Measurements from ENCODE around the gene OSER1.

The OSER1 gene

GRCh38 chr20:44186674-44187053, 23.9 kb downstream of the OSER1 start:
- peak overlapping the region; percentile 54 for H3K4me2 ChIP-seq (ENCODE audit: low read length)
- TF ChIP-seq CTCF (IDR thresholded peaks at IDR 0.05) = no peak

GRCh38 chr20:44186201-44186600, 24.4 kb downstream of the OSER1 start:
- H3K27ac ChIP-seq = no peak overlapping the region

More at GRCh38 chr20:44186674-44187053, 23.9 kb downstream of the OSER1 start:
- Histone ChIP-seq H3K79me2 (no peaks in the 10 kb centered on the region), H3K27ac (no peak overlapping the region), H3K4me1 (peaks cover 5% of the 10 kb centered on the region), H3K36me3 (ENCODE audit: control insufficient read depth, insufficient read depth, low read length) (no peaks in the 10 kb centered on the region), H3K27me3 (ENCODE audit: control insufficient read depth, insufficient read depth, low read length) (no peaks in the 10 kb centered on the region), H2AFZ (peak overlapping the region; percentile 35), H3K9ac (no peak overlapping the region), H3K9me3 (ENCODE audit: control insufficient read depth, low read length) (no peaks in the 10 kb centered on the region), H3K4me3 (ENCODE audit: low read depth, low read length) (peak overlapping the region; percentile 33)

GRCh38 chr20:44185574-44185973, 25.0 kb downstream of the OSER1 start:
- Histone ChIP-seq H3K27ac (no peak overlapping the region), H3K9ac (no peak overlapping the region), H2AFZ (no peak overlapping the region), H3K36me3 (ENCODE audit: control insufficient read depth, insufficient read depth, low read length) (no peaks in the 10 kb centered on the region), H3K4me1 (peaks cover 5% of the 10 kb centered on the region), H3K4me3 (ENCODE audit: low read depth, low read length) (no peak overlapping the region), H3K27me3 (ENCODE audit: control insufficient read depth, insufficient read depth, low read length) (no peaks in the 10 kb centered on the region), H3K9me3 (ENCODE audit: control insufficient read depth, low read length) (no peaks in the 10 kb centered on the region), H3K79me2 (no peaks in the 10 kb centered on the region), H3K4me2 (ENCODE audit: low read length) (no peak overlapping the region)
- no peak for TF ChIP-seq CTCF (IDR thresholded peaks at IDR 0.05)

More at GRCh38 chr20:44186201-44186600, 24.4 kb downstream of the OSER1 start:
- Histone ChIP-seq H3K36me3 (ENCODE audit: control insufficient read depth, insufficient read depth, low read length) (no peaks in the 10 kb centered on the region), H3K4me3 (ENCODE audit: low read depth, low read length) (no peak overlapping the region), H2AFZ (no peak overlapping the region), H3K4me1 (peaks cover 5% of the 10 kb centered on the region), H3K9me3 (ENCODE audit: control insufficient read depth, low read length) (no peaks in the 10 kb centered on the region), H3K4me2 (ENCODE audit: low read length) (no peak overlapping the region), H3K27me3 (ENCODE audit: control insufficient read depth, insufficient read depth, low read length) (no peaks in the 10 kb centered on the region), H3K9ac (no peak overlapping the region), H3K79me2 (no peaks in the 10 kb centered on the region)
- no peak for TF ChIP-seq CTCF (IDR thresholded peaks at IDR 0.05)

- Histone ChIP-seq H3K9ac (no peak overlapping the region), H3K27me3 (ENCODE audit: control insufficient read depth, insufficient read depth, low read length) (no peaks in the 10 kb centered on the region), H3K4me3 (ENCODE audit: low read depth, low read length) (no peak overlapping the region), H2AFZ (no peak overlapping the region), H3K4me2 (ENCODE audit: low read length) (no peak overlapping the region), H3K79me2 (no peaks in the 10 kb centered on the region), H3K9me3 (ENCODE audit: control insufficient read depth, low read length) (no peaks in the 10 kb centered on the region), H3K36me3 (ENCODE audit: control insufficient read depth, insufficient read depth, low read length) (no peaks in the 10 kb centered on the region), H3K4me1 (peaks cover 5% of the 10 kb centered on the region), H3K27ac (no peak overlapping the region)
- no peak for TF ChIP-seq CTCF (IDR thresholded peaks at IDR 0.05)
Measured at GRCh38 chr20:44183282-44183681, 27.3 kb downstream of the OSER1 start.

GRCh38 chr20:44182863-44183262, 27.7 kb downstream of the OSER1 start:
- Histone ChIP-seq H3K36me3 (ENCODE audit: control insufficient read depth, insufficient read depth, low read length) (no peaks in the 10 kb centered on the region), H3K79me2 (no peaks in the 10 kb centered on the region), H3K4me3 (ENCODE audit: low read depth, low read length) (no peak overlapping the region), H3K9me3 (ENCODE audit: control insufficient read depth, low read length) (no peaks in the 10 kb centered on the region), H2AFZ (no peak overlapping the region), H3K4me1 (peaks cover 5% of the 10 kb centered on the region), H3K27ac (no peak overlapping the region), H3K27me3 (ENCODE audit: control insufficient read depth, insufficient read depth, low read length) (no peaks in the 10 kb centered on the region), H3K4me2 (ENCODE audit: low read length) (no peak overlapping the region), H3K9ac (no peak overlapping the region)
- TF ChIP-seq CTCF (IDR thresholded peaks at IDR 0.05) = no peak
